ENCODE measurements around the gene FOXR1. TPM values are rescaled to one million over a fixed set of nuclear protein-coding genes. Genes with fewer than 3 reads are reported as not detected.
"Not testable (repeated sequence)": the region's sequence is repeated elsewhere in the genome, so short reads cannot be mapped to it uniquely, and the experiment has no call there.

FOXR1 gene
- total and polyA plus RNA-seq, 8 donors = not detected

GRCh38 chr11:118948000-118948399 lies 23.6 kb upstream of the FOXR1 start:
- 80 to 84% methylated on average over 3 of the region's 3 CpGs for WGBS, 2 donors
- intact Hi-C loops (cut with DNase I) = no loop called here
- H3K9me3 ChIP-seq = no peaks in the 10 kb centered on the region
- DNase-seq (no peak), FAIRE-seq (no peak), ATAC-seq (no peak)
- no peak overlapping the region for H3K27ac ChIP-seq
- no peaks in the 10 kb centered on the region for H3K36me3 ChIP-seq
- no peak overlapping the region for H3K4me3 ChIP-seq
- no peaks in the 10 kb centered on the region for H3K27me3 ChIP-seq
- no peak for TF ChIP-seq CTCF (IDR thresholded peaks at IDR 0.05)
- no peaks in the 10 kb centered on the region for H3K4me1 ChIP-seq

- ATAC-seq = no peak
- H3K4me3 ChIP-seq = no peak overlapping the region
- 46 to 57% methylated on average over 4 to 6 of the region's 6 CpGs for WGBS, 2 donors
- no peaks in the 10 kb centered on the region for H3K27me3 ChIP-seq
- no peaks in the 10 kb centered on the region for H3K36me3 ChIP-seq
- no peaks in the 10 kb centered on the region for H3K4me1 ChIP-seq
- no peak overlapping the region for H3K27ac ChIP-seq
- no peak for FAIRE-seq
- no peaks in the 10 kb centered on the region for H3K9me3 ChIP-seq
- intact Hi-C loops (cut with DNase I) = loop anchor here in 1 of 3 donors (10.0 kb wide), 1 partner anchor 258 kb away; no protein-coding TSS in a partner anchor
- DNase-seq = peak in 1 of 6 donors; percentile 10
- TF ChIP-seq CTCF (IDR thresholded peaks at IDR 0.05) = no peak
Observed at GRCh38 chr11:118953265-118953664, 18.3 kb upstream of the FOXR1 start.

- intact Hi-C loops (cut with DNase I) = loop anchor here in 1 of 3 donors (10.0 kb wide), 1 partner anchor 259 kb away; no protein-coding TSS in a partner anchor
- FAIRE-seq, H3K27ac ChIP-seq, H3K9me3 ChIP-seq, H3K27me3 ChIP-seq, H3K36me3 ChIP-seq, H3K4me3 ChIP-seq, H3K4me1 ChIP-seq, ATAC-seq: not testable (repeated sequence)
- 72 to 85% methylated on average over 6 of the region's 6 CpGs for whole genome bisulfite sequencing, 2 donors
- peak in 1 of 6 donors; percentile 21 for DNase-seq
Observed at GRCh38 chr11:118953976-118954375, 17.6 kb upstream of the FOXR1 start.

- no peaks in the 10 kb centered on the region for H3K36me3 ChIP-seq
- intact Hi-C loops (cut with DNase I) = loop anchor here in 2 of 3 donors (5.0 to 10.0 kb wide), 3 partner anchors 49 to 264 kb away; no protein-coding TSS in a partner anchor
- FAIRE-seq (no peak), ATAC-seq (peak; percentile 98 to 100 (median 99)), DNase-seq (peak; percentile 83 to 96 (median 94))
- WGBS, 2 donors = 4 to 5% methylated on average over 6 to 7 of the region's 7 CpGs
- no peaks in the 10 kb centered on the region for H3K9me3 ChIP-seq
- no peak within 1 kb of the TSS for H3K27ac ChIP-seq
- TF ChIP-seq CTCF (IDR thresholded peaks at IDR 0.05) = peak; percentile 93 to 97 (median 94)
- no peaks in the 10 kb centered on the region for H3K4me1 ChIP-seq
- no peaks in the 10 kb centered on the region for H3K27me3 ChIP-seq
- H3K4me3 ChIP-seq = no peak within 1 kb of the TSS
Observed at GRCh38 chr11:118956094-118956846, 15.3 kb upstream of the FOXR1 start, which contains the start of gene UPK2. Gene UPK2 (plus strand): TSS chr11:118956298. CDS start chr11:118956351, 53 bp downstream.

GRCh38 chr11:118956847-118957469 lies 14.6 kb upstream of the FOXR1 start:
- TF ChIP-seq CTCF (IDR thresholded peaks at IDR 0.05) = no peak
- WGBS, 2 donors = 37 to 41% methylated on average over 14 of the region's 14 CpGs

More at GRCh38 chr11:118956847-118957469, 14.6 kb upstream of the FOXR1 start:
- DNase-seq = no peak
- no peak overlapping the region for H3K27ac ChIP-seq
- H3K4me1 ChIP-seq = no peaks in the 10 kb centered on the region
- H3K27me3 ChIP-seq = no peaks in the 10 kb centered on the region
- ATAC-seq = peak in 1 of 4 donors; percentile 10
- FAIRE-seq = no peak
- no peaks in the 10 kb centered on the region for H3K36me3 ChIP-seq
- intact Hi-C loops (cut with DNase I) = loop anchor here in 2 of 3 donors (5.0 to 10.0 kb wide), 3 partner anchors 50 to 265 kb away; no protein-coding TSS in a partner anchor
- H3K4me3 ChIP-seq = no peak overlapping the region
- no peaks in the 10 kb centered on the region for H3K9me3 ChIP-seq

All from pancreas (tissue), 10 donors.